CD4-positive, alpha-beta T cell treated with Interleukin-6 at 100 ng/mL for 8 hours (primary cell): ENCODE measurements around the gene NUTF2.

Source experiments
- DNase-seq: peaks from one replicate; pipeline ENCODE4 v3.0.0-alpha.2; 2020; ENCODE audit warnings: mixed read lengths, low spot score

NUTF2 gene

DNA sequence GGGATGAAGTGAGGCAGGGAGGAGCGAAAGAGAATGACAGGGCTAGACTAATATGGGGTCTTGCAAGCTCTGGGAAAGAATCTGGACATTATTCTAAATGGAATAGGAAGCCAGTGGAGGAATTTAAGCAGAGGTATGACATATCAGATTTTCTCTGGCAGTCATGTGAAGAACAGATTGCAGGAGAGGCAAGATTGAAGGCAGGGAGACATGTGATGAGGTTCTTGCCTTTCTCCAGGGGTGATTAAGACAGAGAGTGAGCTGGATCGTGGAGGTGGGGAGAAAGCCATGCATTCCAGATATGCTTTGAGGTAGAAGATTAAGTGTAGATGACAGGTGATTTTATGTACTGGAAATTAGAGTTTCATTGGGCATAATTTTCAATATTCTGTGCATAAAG is 8.9 kb upstream of the NUTF2 start:
- DNase-seq = no peak

- DNase-seq = no peak
Observed at GRCh38 chr16:67841198-67841815, 5.4 kb upstream of the NUTF2 start.

- peak; percentile 93 for DNase-seq
Observed at GRCh38 chr16:67841816-67842508, 4.8 kb upstream of the NUTF2 start, which contains the start of gene THAP11. Gene THAP11, plus strand, starts transcription at chr16:67842320. Its CDS starts 235 bp downstream, at chr16:67842555.

GRCh38 chr16:67842509-67843342 is 4.0 kb upstream of the NUTF2 start:
- DNase-seq = peak; percentile 57

GRCh38 chr16:67843343-67843765 is 3.4 kb upstream of the NUTF2 start:
- DNase-seq = no peak

DNA sequence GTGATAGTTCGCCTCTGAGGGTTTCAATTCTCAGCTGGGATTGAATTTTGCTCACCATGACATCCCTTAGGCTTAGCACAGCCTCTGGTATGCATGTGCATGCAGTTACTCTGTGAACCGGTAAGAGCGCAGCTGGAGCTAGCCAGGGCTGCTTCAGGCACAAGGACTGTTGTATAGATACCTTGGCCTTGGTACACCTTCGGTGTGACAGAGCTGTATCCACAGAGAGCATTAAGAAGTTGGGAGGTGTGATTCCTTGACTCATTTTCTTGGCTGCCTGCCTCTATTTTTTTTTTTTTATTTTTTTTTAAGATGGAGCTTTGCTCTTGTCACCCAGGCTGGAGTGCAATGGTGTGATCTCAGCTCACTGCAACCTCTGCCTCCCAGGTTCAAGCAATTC is 2.2 kb upstream of the NUTF2 start:
- DNase-seq = no peak

DNA sequence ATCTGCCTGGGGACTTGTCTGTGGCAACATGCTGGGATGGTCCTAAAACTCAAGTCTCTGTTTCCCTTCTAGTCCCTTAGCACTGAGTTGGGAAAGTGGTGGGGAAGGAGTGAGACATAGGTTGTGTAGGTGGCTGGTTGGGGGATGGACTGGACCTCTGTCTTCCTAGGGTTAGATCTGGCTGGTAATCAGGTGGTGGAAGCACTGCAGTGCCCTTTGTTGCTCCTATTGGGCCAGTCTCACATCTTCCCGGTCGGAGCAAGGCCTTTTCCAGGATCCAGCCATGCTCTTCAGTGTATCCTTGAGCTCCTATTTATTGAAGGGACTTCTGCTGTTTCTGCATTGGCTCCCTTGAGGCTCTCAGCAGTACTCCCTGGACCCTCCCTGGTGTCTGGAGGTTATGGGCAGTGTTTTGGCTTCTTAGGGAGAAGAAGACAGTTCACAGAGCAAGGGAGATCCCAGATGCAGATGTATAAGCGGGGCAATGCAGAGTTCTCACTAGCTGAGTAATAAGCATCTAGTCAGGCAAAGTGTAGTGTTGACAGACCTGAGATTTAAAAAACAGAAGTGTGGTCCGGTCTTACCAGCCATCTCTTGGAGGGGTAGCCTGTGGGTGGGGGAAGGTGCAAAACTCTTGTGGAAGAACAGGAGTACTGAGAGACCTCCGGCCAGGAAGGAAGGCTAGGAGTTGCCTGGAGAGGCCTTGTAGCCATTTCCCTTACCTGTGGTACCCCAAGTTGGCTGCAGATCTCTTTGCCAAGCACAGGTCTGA is 1.3 kb upstream of the NUTF2 start:
- no peak for DNase-seq

GRCh38 chr16:67846063-67846319 is 742 bp upstream of the NUTF2 start:
- no peak for DNase-seq

DNA sequence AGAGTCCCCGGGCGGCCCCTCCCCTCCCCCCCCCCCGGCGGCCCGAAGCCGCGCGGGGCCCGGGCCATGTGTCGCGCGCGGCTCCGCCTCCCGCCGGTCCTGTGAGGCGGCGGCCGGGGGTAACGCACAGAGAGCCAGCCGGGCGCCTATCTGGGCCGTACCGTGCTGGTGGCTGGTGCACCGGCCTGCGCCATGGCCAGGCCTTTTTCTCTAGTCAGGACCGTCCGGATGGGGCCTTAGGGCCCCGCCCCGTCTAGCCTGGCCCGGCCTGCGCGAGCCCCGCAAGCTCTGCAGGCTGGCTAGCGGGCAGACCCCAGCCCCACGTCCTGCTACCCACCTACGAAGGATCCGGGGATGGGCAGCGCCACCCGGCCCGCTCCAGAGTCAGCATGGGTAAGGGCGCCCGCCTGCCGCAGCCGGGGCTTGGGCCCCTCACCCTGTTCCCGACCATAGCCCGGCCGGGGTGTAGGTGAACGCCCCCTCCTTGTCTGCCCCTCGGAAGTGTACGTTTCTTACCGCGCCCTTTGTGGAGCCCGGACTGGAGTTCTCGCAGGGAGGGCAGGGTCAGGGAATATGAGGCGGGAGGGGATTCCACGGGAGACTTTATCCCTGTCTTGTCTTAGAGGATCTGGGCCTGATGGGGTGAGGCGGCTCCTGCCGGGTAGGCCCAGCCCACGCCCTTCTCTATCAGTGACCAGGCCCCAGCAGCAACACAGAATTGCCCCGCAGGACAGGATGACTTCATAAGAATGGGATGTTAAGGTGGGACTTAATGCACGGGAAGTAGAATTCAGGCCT is 530 bp downstream of the NUTF2 start, which contains the start of gene CENPT:
Gene CENPT (minus strand): TSS at position 630 of the 798 bp plus-strand sequence. CDS start 13,834 bp downstream, outside the sequence.
- DNase-seq = no peak

DNA sequence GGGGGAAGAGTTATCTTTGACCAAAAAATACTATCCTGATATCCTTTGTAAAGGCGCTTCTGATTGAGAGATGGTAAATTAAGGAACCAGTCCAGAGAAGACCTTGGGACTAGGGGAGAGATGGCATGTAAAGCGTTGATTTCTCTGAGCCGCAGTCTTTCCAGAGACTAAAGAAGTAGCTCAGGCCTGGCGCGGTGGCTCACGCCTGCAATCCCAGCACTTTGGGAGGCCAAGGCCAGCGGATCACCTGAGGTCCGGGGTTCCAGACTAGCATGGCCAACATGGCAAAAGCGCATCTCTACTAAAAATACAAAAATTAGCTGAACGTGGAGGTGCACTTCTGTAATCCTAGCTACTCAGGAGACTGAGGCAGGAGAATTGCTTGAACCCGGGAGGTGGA is 1.4 kb downstream of the NUTF2 start:
- no peak for DNase-seq

DNA sequence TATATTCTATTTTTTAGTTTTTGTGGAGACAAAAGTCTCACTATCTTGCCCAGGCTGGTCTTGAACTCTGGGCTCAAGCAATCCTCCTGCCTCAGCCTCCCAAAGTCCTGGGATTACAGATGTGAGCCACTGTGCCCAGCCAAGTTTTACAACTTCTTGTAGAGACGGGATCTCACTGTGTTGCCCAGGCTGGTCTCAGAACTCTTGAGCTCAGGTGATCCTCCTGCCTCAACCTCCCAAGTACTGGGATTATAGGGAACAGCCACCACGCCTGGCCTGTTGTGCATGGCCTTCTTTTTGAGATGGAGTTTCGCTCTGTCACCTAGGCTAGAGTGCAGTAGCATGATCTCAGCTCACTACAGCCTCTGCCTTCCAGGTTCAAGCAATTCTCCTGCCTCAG is 6.9 kb downstream of the NUTF2 start:
- no peak for DNase-seq

DNA sequence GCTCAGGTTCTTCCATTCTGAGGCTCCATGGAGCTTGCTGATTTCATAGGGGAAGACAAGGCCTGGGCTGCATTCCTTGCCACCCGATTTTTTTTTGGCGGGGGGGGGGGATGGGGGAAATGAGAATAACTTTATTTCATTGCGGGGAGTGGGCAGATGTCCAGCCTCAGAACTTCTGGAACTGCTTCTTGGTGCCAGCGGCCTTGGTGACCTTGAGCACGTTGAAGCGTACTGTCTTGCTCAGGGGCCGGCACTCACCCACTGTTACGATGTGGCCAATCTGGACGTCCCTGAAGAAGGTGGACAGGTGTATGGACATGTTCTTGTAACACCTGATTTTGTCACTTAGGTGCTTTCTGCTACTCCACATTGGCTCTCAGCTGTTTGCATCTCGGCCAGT is 9.1 kb downstream of the NUTF2 start:
- no peak for DNase-seq

- DNase-seq = no peak
Observed at GRCh38 chr16:67856927-67857546, 10.3 kb downstream of the NUTF2 start.

- DNase-seq = peak; percentile 21
Observed at GRCh38 chr16:67857547-67858233, 11.0 kb downstream of the NUTF2 start.

DNA sequence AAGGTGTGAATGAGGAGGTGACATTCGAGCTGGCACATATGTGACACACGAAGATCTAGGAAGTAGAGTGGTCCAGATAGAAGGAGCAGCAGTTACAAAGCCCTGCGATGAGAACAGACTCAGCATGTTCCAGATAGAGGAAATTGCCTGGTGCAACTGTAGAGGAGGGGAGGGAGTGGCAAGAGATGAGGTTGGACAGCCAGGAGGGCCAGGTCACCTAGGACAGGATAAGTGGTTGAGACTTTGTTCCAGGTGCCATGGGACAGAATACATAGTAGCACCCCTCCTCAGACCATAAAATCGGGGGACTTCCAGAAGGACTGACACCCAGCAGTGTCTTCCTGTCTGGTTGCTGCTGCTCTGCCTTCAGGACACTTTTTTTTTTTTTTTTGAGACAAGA is 11.8 kb downstream of the NUTF2 start:
- DNase-seq = no peak

- DNase-seq = no peak
Observed at GRCh38 chr16:67860589-67861398, 14.1 kb downstream of the NUTF2 start.

GRCh38 chr16:67861877-67862276 is 15.1 kb downstream of the NUTF2 start:
- DNase-seq = no peak

- no peak for DNase-seq
Observed at GRCh38 chr16:67862623-67863583, 16.2 kb downstream of the NUTF2 start.
